Skeletal muscle cell (primary cell): ENCODE results near the gene MEGF9.

Source experiments
- DNase-seq: peaks from one replicate; pipeline ENCODE4 v3.0.0-alpha.2; 2010; ENCODE audit warnings: low read depth
- H3K4me3 ChIP-seq: 2 replicates; pipeline ENCODE4 v1.5.1; 2011; ENCODE audit warnings: low read depth, mild to moderate bottlenecking, control low read depth, low read length, moderate library complexity

Gene MEGF9

DNA sequence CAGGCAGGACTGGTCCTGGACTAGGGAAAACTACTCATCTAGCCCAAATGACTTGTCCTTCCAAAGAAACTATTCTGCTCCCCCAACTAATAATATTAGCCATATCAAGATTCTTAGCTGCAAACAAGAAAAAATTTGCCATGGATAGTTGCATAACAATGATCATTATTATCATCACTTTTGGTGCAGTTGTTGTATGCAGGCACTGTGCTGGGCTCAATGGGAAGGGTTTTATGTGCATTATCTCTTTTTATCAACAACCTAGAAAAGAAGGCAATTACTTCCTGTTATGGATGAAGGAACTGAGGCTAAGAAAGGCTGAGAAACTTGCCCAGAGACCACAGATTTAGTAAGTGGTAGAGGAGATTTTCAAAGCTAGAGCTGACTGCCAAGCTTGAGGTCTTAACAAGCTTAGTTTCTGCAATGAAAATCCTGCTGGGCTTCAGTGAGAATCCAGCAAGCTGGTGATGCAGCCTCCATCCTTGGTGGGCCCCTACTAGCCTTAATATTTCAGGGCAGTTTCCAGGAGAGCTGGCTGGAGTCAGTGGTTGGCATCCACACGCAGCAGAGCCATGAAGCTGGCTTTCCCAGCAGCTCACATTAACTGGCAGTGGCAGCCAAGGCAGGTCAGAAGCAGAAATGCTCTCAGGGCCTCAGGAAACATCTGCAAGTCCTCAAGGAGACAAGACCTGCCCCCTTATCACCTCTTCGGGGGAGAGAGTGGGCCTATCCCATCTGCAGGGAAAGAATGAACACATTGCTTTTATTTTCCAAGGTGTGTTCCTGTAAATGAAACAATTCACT lies 20.5 kb upstream of the MEGF9 start:
- H3K4me3 ChIP-seq = no peak overlapping the region
- no peak for DNase-seq

DNA sequence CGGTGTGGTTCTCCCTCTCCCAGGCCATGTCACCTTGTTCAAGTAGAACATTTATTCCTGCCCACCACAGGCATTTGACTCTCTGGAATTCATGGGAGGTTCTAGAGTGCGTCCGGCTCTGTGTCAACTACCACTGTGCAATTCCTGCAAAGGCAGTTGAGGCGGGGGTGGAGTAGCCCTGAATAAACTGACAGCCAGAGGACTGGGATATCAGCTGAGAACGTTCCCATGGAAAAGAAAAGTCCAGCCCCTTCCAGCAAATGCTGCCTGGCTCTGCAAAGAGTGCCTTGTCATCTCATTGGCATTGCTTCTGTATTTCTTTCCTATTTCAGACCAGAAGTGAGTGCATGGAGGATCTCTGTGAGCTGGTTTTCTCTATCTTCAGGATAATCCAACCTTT lies 18.9 kb upstream of the MEGF9 start:
- no peak for DNase-seq
- no peak overlapping the region for H3K4me3 ChIP-seq

DNA sequence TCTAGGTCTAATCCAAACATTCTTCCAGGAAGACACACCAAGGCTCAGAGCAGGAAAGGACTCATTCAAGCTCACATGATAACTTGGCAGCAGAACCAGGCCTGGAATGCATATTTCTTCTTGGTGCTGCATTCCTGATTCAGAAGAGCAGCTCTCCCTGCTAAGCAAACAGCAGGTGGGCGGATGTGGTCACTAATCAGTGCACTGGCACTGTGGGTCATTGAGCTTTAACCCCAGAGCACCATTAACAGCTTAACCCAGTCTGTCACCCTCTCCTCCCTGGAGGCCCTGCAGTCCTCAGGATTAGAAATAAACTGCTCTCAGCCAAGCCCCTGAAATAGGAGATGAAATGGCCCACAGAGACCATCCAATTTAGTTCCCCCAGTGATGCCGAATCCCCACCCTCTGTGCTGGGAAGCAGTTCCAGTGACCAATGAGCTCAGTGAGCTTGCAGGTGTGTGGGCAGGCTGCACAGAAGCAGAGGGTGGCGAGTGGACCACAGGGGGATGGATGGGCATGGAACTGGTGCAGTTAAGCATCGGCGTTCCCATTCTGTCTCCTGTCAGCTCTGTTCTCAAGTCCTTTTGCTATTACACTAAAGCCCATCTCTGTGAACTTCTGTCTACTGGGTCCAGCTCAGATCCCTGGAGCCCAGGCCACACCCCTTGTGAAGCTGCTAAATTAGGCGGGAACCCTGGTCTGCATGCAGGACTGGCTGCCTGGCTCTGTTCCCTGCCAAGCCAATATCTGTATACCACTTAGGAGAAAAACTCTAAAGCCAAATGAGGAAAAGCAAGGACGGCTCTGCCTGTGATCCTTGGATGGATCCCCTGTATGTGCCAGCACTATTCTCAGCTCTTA lies 16.6 kb upstream of the MEGF9 start:
- no peak overlapping the region for H3K4me3 ChIP-seq
- DNase-seq = peak; percentile 56

- H3K4me3 ChIP-seq = no peak overlapping the region
- DNase-seq = no peak
These were observed 15.5 kb upstream of the MEGF9 start for GRCh38 chr9:120729791-120730241.

DNA sequence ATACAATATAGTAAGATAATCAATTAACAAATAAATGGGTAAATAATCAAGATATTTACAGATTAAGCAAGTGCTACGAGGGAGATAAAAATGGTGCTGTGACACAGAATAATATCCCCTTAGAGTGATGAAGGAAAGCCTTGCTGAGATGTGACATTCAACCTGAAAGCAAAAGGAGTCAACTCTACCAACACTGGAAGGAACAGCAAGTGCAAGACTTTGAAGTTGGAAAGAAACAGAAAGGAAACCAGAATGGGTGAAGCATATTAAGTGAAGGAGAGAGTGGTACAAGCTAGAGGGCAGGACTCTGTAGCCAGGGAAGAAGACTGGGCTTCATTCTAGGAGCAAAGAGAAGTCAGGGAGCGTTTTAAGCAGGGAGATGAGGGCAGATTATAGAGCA lies 12.2 kb upstream of the MEGF9 start:
- no peak for DNase-seq
- H3K4me3 ChIP-seq = no peak overlapping the region

DNA sequence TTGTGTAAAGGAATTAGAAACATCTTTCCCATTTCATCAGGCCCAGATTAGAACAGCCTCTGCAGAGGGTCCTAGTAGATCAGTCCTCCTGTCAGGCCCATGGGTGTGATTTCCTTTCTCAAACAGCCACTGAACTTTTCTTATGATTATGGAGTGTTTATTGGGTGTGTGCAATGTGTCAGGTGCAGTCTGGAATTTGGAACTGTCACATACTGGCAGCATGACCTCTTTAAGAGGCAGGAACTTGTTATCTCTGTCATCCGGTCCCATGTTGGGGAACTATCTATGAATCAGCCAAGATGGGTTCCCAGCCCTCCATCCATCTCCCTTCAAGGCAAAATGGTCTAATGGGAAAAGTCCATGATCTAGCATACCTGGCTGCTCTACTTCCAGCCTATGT lies 11.6 kb upstream of the MEGF9 start:
- H3K4me3 ChIP-seq = no peak overlapping the region

GRCh38 chr9:120724757-120725400 lies 10.6 kb upstream of the MEGF9 start:
- DNase-seq = no peak
- H3K4me3 ChIP-seq = no peak overlapping the region

More for the DNA sequence above, 11.6 kb upstream of the MEGF9 start:
- no peak for DNase-seq

- no peak for DNase-seq
- H3K4me3 ChIP-seq = no peak overlapping the region
These were observed 9.3 kb upstream of the MEGF9 start for GRCh38 chr9:120723565-120723964.

- H3K4me3 ChIP-seq = no peak overlapping the region
- no peak for DNase-seq
These were observed 6.1 kb upstream of the MEGF9 start for GRCh38 chr9:120720404-120720803.

- DNase-seq = no peak
- no peak overlapping the region for H3K4me3 ChIP-seq
These were observed 4.0 kb upstream of the MEGF9 start for GRCh38 chr9:120718316-120718715.

DNA sequence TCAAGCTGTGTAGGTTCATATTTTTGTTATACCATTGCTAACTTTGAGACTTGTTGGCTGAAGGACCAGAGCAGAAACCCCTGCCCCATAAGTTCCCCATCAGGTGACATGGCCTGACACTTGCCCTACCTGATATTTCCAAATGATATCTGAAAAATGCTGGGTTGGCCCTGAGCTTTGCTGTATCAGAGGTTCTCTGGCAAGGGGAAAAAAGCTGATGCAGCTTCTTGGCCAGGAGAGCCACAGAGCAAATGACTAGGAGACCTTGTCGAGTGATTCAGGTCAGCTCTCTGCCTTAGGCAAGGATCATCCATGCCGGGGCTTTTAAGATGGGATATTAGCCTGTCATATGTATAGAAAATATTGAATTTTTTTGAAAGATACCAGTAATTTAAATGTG lies 2.9 kb upstream of the MEGF9 start:
- no peak for DNase-seq
- H3K4me3 ChIP-seq = no peak overlapping the region

DNA sequence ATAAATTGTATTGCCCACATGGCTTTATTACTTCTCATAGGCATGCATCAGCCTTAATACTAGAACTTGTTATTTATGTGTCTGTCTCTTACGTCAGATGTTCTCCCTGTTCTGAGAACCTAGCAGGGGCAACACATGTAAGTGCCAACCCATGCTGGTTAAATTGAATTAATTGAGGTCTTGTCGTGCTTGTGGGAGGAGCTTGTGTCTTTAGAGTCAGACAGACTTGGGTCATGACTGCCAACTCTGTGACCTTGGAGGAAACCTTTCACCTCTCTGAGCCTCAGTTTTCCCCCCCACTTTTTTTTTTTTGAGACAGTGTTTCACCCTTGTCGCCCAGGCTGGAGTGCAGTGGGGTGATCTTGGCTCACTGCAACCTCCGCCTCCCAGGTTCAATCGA lies 2.2 kb upstream of the MEGF9 start:
- no peak overlapping the region for H3K4me3 ChIP-seq
- no peak for DNase-seq

- no peak for DNase-seq
- H3K4me3 ChIP-seq = no peak overlapping the region
These were observed 1.2 kb upstream of the MEGF9 start for GRCh38 chr9:120715389-120715924.

DNA sequence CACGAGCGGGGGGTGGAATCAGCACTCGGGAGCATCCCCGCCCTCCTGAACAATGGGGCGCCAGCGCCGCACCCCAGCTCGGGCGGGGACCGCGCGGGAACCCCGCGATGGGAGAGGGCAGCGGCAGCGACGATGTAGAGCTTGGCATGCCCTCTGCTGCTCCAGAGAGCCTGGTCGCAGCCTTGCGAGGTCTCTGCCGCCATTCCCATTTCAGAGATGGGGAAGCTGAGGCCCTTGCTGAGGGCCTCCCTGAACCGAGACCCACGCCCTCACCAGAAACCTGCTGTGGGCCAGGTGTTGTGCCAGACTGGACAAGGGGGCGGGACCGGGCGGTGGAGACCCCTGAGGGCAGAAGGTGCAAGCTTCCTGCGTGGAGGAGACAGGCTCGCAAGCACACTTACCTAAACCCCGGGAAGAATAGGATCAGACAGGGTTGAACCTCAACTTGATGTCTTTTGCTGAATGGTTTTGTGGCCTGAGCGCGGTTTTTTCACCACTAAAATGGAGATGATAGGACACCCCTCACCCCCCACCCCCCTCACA lies 647 bp upstream of the MEGF9 start:
- peak overlapping the region; percentile 75 for H3K4me3 ChIP-seq
- no peak for DNase-seq

DNA sequence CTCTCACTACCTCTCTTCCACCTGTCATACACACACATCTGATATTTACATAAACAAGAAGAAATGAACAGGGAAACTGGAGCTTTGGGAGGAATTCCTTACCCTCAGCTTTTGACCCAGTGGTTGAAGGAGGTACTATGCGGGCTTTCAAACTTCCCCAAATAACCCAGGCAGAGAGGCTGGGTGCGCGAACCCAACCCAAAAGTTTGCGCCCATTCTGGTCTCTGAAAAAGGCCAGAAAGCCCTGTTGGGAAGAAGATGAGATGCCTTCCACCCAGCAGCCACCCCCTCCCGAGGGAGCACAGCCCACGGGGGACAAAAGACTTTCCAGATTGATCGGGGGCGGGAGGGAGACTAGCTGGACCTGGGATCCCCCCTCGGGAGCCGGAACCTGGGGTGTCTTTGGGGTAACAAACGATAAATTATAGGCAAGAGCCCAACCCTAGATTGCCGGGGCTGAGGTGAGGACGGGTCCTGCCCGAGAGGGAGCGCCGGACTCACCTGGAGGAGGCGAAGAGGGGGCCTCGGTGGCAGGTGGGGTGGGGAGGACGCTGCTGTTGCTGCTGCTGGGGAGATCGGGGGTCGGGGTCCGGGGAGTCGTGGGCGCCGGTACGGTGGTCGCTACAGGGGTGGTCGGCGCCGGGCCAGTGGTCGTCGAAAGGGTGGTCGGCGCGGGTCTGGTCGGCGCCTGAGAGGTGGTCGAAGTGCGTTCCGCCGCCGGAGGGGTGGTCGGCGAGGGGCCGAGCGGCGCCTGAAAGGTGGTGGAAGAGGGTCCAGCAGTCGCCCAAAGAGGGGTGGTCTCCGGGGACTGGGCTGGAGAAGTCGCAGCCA lies 798 bp downstream of the MEGF9 start:
- no peak for DNase-seq
- H3K4me3 ChIP-seq = peak overlapping the region; percentile 75

- no peak for DNase-seq
- H3K4me3 ChIP-seq = peak overlapping the region; percentile 75
These were observed 1.7 kb downstream of the MEGF9 start for GRCh38 chr9:120712539-120713031.

DNA sequence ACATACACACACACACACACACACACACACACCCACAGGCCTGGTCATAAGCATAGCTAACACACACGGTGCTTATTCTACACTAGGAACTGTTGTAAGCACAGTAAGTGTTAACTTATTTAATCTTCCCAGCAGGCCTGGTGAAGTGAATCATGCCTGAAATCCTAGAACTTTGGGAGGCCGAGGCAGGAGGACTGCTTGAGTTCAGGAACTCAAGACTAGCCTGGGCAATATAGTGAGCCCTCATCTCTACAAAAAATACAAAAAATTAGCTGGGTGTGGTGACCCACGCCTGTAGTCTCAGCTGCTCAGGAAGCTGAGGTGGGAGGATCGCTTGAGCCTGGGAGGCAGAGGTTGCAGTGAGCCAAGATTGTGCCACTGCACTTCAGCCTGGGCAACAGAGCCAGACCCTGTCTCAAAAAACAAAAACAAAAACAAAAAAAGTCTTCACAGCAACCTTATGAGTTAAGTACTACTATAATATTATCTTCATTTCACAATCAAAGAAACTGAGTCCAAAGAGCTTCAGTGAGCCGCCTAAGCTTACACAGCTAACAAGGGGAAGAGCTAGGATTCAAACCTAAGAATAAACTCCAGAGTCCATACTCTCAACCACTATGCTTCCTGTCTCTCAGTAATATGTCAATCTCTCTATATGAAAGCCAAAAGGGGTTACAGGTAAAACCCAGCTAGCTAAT lies 2.3 kb downstream of the MEGF9 start:
- no peak for DNase-seq
- no peak overlapping the region for H3K4me3 ChIP-seq

GRCh38 chr9:120711354-120711753 lies 2.9 kb downstream of the MEGF9 start:
- no peak overlapping the region for H3K4me3 ChIP-seq
- no peak for DNase-seq
